K562 (cell line): ENCODE measurements around the gene DENND1A. TPM values are rescaled to one million over a fixed set of nuclear protein-coding genes. Genes with fewer than 3 reads are reported as not detected.

Experiments
- ATAC-seq: fragments of 200-7000 bp; cut with Tn5 transposase; 3 replicates; pipeline ENCODE4 v1.9.1; 2020; ENCODE audit warnings: moderate library complexity
- BruUV-seq: library from RNA; stranded (reverse); fragments of 400-500 nt; replicated peaks from 2 replicates; lab custom pipeline; 2021; lab: Mats Ljungman, UMichigan
- CTCF ChIA-PET: fragments of 300-600 bp; formaldehyde crosslinking; extraction: SDS; loops from one replicate; lab custom pipeline; 2021; ENCODE audit warnings: low intra/inter-chr PET ratio; lab: Yijun Ruan, JAX
- POLR2A ChIA-PET: fragments of 300-600, 350-650 bp; sonication (Branson Sonifier 250); formaldehyde crosslinking; extraction: SDS; loops from one replicate; lab custom pipeline; 2021; ENCODE audit warnings: antibody characterized with exemption, inconsistent platforms; lab: Yijun Ruan, JAX
- DNase-seq, 4 experiments: peaks; one replicate each; pipeline versions ENCODE4 v3.0.0 to v3.0.0-alpha.2; 2011 to 2018; ENCODE audit warnings: low spot score in 3 of 4, mixed read lengths in 3 of 4; ENCODE audit errors: extremely low read depth in 1 of 4
- FAIRE-seq: peaks from 2 replicates; lab custom pipeline; 2011; peaks lifted over from hg19 to GRCh38; lab: Jason Lieb, UNC
- H2AFZ ChIP-seq: 2 replicates; pipeline ENCODE4 v1.6.0; 2011; ENCODE audit warnings: low read depth, low read length, control low read depth, inconsistent platforms
- H3K27ac ChIP-seq: fragments of 200-600 bp; 3 replicates; pipeline ENCODE4 v1.8.0; 2011; ENCODE audit warnings: low read depth, mild to moderate bottlenecking, control low read depth, inconsistent platforms, low read length, moderate library complexity, mixed read lengths; ENCODE audit errors: extremely low read depth
- H3K27me3 ChIP-seq, 2 experiments: fragments of 300-600 bp in 1 of 2; 2 replicates in 1 of 2; 3 replicates in 1 of 2; pipeline versions ENCODE4 v1.6.0 to v1.8.0; 2011; ENCODE audit warnings: inconsistent platforms in 2 of 2, low read length in 2 of 2, mild to moderate bottlenecking in 1 of 2, mixed read lengths in 1 of 2, moderate library complexity in 1 of 2; ENCODE audit not compliant: control insufficient read depth in 2 of 2, insufficient read depth in 2 of 2
- H3K36me3 ChIP-seq: fragments of 300-600 bp; 3 replicates; pipeline ENCODE4 v1.8.0; 2011; ENCODE audit warnings: mild to moderate bottlenecking, low read length, inconsistent platforms; ENCODE audit not compliant: control insufficient read depth, insufficient read depth
- H3K4me1 ChIP-seq, 2 experiments: fragments of 200-600 bp in 1 of 2; replicated peaks in 1 of 2; 2 replicates in 1 of 2; 3 replicates in 1 of 2; pipeline versions ENCODE4 v1.5.1 to v1.8.0; 2011; ENCODE audit warnings: inconsistent platforms in 2 of 2, low read length in 2 of 2, mild to moderate bottlenecking in 1 of 2, mixed read lengths in 1 of 2, moderate library complexity in 1 of 2; ENCODE audit not compliant: control insufficient read depth in 2 of 2, insufficient read depth in 2 of 2
- H3K4me2 ChIP-seq: 2 replicates; pipeline ENCODE4 v1.6.1; 2011; ENCODE audit warnings: low read length, control low read depth, inconsistent platforms, mixed read lengths; ENCODE audit not compliant: insufficient read depth
- H3K4me3 ChIP-seq: fragments of 200-600 bp; sonication (generic), shearing (Covaris generic); 2 replicates; pipeline ENCODE4 v1.5.1; 2016; ENCODE audit warnings: control low read depth, inconsistent platforms
- H3K79me2 ChIP-seq: fragments of 200-600 bp; 3 replicates; pipeline ENCODE4 v1.8.0; 2011; ENCODE audit warnings: low read length, inconsistent platforms; ENCODE audit not compliant: control insufficient read depth, insufficient read depth
- H3K9ac ChIP-seq, 2 experiments: 2 replicates each; pipeline versions ENCODE4 v1.6.0 to v1.6.1; 2011; ENCODE audit warnings: low read depth in 2 of 2, low read length in 2 of 2, control low read depth in 1 of 2, inconsistent platforms in 1 of 2, mild to moderate bottlenecking in 1 of 2, mixed read lengths in 1 of 2; ENCODE audit not compliant: insufficient read depth in 1 of 2
- H3K9me1 ChIP-seq: one replicate; pipeline ENCODE4 v1.6.0; 2011; ENCODE audit warnings: inconsistent platforms, mild to moderate bottlenecking, low read length, moderate library complexity; ENCODE audit not compliant: control insufficient read depth, insufficient read depth
- H3K9me3 ChIP-seq: replicated peaks from 2 replicates; pipeline ENCODE4 v1.5.1; 2011; ENCODE audit warnings: low read depth, low read length, inconsistent platforms; ENCODE audit not compliant: control insufficient read depth, insufficient read depth
- H4K20me1 ChIP-seq: replicated peaks from 2 replicates; pipeline ENCODE4 v1.6.1; 2011; ENCODE audit warnings: low read length, inconsistent platforms, mixed read lengths; ENCODE audit not compliant: control insufficient read depth, insufficient read depth
- LCOR ChIP-seq: sonication (generic); formaldehyde crosslinking; IDR thresholded peaks from 2 replicates; pipeline ENCODE4 v1.8.0; 2022; ENCODE audit warnings: mild to moderate bottlenecking, missing genetic modification reagents
- SMAD1 ChIP-seq: fragments of 150-350 bp; IDR thresholded peaks from 2 replicates; pipeline ENCODE4 v1.6.1; 2014; ENCODE audit warnings: low read length, low read depth; ENCODE audit not compliant: partially characterized antibody
- TSHZ1 ChIP-seq: fragments of 250-450 bp; sonication (Bioruptor Pico); IDR thresholded peaks from 2 replicates; pipeline ENCODE4 v1.4.0; 2020; ENCODE audit warnings: mild to moderate bottlenecking, moderate library complexity
- XRCC3 ChIP-seq: fragments of 450-650 bp; IDR thresholded peaks from 2 replicates; pipeline ENCODE4 v1.6.1; 2017; ENCODE audit warnings: mild to moderate bottlenecking, moderate library complexity
- ZBTB33 ChIP-seq: sonication (generic); formaldehyde crosslinking; IDR thresholded peaks from 2 replicates; pipeline ENCODE4 v1.8.1; 2023; ENCODE audit warnings: mild to moderate bottlenecking, missing genetic modification reagents
- ZNF253 ChIP-seq: fragments of 250-450 bp; sonication (Bioruptor Pico); conservative IDR thresholded peaks from 2 replicates; pipeline ENCODE4 v1.6.1; 2021; ENCODE audit warnings: mild to moderate bottlenecking
- WGBS: fragments of 100-300 bp; shearing (Covaris generic); methylation state at CpG from one replicate; pipeline ENCODE4 v1.1.6; 2016; ENCODE audit warnings: low coverage, mixed read lengths; ENCODE audit not compliant: insufficient coverage; ENCODE audit errors: missing lambda C conversion rate; 5-methylcytosine and 5-hydroxymethylcytosine counted together
- in situ Hi-C: fragments of 300-500 bp; cut with MboI; formaldehyde crosslinking; loops from 4 replicates; pipeline ENCODE4 v1.15.0; 2018; ENCODE audit warnings: inconsistent platforms, mixed read lengths
- intact Hi-C: fragments of 100-400 bp; cut with micrococcal nuclease; formaldehyde crosslinking; loops from 2 replicates; pipeline ENCODE4 v1.14.2; 2022
- polyA plus RNA-seq, 8 experiments: library from polyadenylated mRNA; depleted of rRNA in 4 of 8; stranded (reverse) in 5 of 8; unstranded in 3 of 8; fragments of >200 nt; fragmentation: Nextera tagmentation in 2 of 8; fragmentation: Illumina TruSeq in 1 of 8; extraction: Ambion mirVana in 2 of 8; extraction: Trizol in 1 of 8; gene quantifications; 2 replicates each; pipeline versions ENCODE4 v1.2.1 to v1.2.3, GENCODE V29; 2011 to 2014; ENCODE audit warnings: inconsistent platforms in 1 of 8, missing spikeins in 1 of 8
- total RNA-seq, 7 experiments: library from RNA; depleted of rRNA in 6 of 7; stranded (reverse); fragments of >200 nt in 6 of 7; fragmentation: Illumina TruSeq in 2 of 7; extraction: Trizol in 2 of 7; gene quantifications; 2 replicates each; pipeline versions ENCODE4 v1.2.1 to v1.2.3, GENCODE V29; 2011 to 2021; ENCODE audit warnings: low replicate concordance in 1 of 7

DENND1A gene
- total and polyA plus RNA-seq, 9 of the 15 experiments (the other 6 are each of a cell fraction or from before 2014, with no cell fraction given): 7.6 to 29.5 (median 15.7) TPM

GRCh38 chr9:123680352-123680751 lies 249.6 kb downstream of the DENND1A start (continued):
- TF ChIP-seq TSHZ1 (CRISPR knock-in tag) (no peak), LCOR (no peak), XRCC3 (no peak), ZNF253 (CRISPR knock-in tag) (no peak)

GRCh38 chr9:123679330-123679987 lies 250.5 kb downstream of the DENND1A start:
- CTCF ChIA-PET: no interaction called here
- FAIRE-seq: no peak
- POLR2A ChIA-PET: interaction anchor here (0.6 kb wide), 1 partner anchor 15 kb away, joined by 3 read pairs; no protein-coding TSS in a partner anchor
- H2AFZ ChIP-seq: no peak overlapping the region
- intact Hi-C loops: no loop called here
- no peaks in the 10 kb centered on the region for H3K36me3 ChIP-seq
- no peak overlapping the region for H3K4me3 ChIP-seq
- no peaks in the 10 kb centered on the region for H3K27me3 ChIP-seq
- no peaks in the 10 kb centered on the region for H4K20me1 ChIP-seq
- no peaks in the 10 kb centered on the region for H3K79me2 ChIP-seq
- 0 out of 4 replicates have a peak overlapping the region, but pooled peaks of 1 of the 2 experiments have one; percentile 46 for H3K9ac ChIP-seq
- H3K4me2 ChIP-seq: no peak overlapping the region
- ATAC-seq: no peak; the same call in 2 of the 3 replicates
- H3K4me1 ChIP-seq: peaks cover 0 to 6% of the 10 kb centered on the region in 2 experiments; a peak in 2 of 5 replicates
- H3K9me1 ChIP-seq: no peaks in the 10 kb centered on the region
- no TSS peak for BruUV-seq
- DNase-seq: no peak
- no peaks in the 10 kb centered on the region for H3K9me3 ChIP-seq
- H3K27ac ChIP-seq: no peak overlapping the region
- 77% methylated on average over 14 of the region's 16 CpGs for WGBS
- TF ChIP-seq SMAD1 (no peak), ZBTB33 (CRISPR knock-in tag) (peak; percentile 45; the same call in 1 of the 2 replicates)
- in situ Hi-C loops: no loop called here
